HG03095 (cell line): Measurements from ENCODE around the gene SCYL3.
"Not testable (repeated sequence)": the region's sequence is repeated elsewhere in the genome, so short reads cannot be mapped to it uniquely, and the experiment has no call there.

Source experiments
- ATAC-seq: cut with Tn5 transposase; IDR thresholded peaks from one replicate; pipeline ENCODE4 v1.9.1; 2021; ENCODE audit warnings: moderate library complexity; ENCODE audit not compliant: unreplicated experiment

The SCYL3 gene

DNA sequence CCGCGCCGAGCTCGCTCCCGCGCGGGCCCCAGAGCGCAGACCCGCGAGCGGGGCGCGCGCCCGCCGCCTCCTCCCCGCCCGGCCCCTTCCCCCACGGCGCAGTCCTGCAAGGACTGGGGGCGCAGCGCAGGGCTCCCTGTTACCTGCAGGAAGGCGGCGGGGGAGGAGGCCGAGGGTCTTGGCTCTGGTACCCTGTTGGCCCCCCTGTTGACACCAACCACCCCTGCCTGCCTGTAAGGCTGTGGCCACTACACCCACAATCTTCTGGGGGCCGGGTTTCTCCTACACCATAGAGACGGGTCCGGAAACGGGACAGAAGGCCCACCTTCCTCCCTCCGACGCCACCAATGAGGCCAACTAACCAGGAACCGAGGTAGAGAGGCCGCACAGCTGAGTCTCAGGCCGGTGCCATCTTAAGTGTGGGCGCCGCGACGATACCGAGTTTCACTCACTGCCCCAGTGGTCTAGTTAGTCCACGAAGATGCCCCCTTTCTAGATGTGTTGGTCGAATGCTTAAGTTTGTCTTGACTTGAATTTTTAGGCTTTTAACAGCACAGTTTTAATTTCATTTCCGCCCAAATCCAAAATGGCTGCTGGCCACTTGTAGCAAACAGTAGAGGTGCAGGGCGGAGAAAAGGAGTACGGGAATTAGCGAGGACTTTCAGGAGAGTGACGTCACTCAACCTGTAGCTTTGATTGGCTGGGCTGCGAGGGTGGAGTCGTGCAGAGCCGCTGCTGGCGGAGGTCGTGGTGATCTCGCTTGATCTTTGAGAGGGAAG lies at the start of gene SCYL3:
SCYL3 (minus strand) TSS at position 252 of the 779 bp plus-strand sequence. CDS start 5,056 bp downstream, outside the sequence.
- ATAC-seq: peak; percentile 83

DNA sequence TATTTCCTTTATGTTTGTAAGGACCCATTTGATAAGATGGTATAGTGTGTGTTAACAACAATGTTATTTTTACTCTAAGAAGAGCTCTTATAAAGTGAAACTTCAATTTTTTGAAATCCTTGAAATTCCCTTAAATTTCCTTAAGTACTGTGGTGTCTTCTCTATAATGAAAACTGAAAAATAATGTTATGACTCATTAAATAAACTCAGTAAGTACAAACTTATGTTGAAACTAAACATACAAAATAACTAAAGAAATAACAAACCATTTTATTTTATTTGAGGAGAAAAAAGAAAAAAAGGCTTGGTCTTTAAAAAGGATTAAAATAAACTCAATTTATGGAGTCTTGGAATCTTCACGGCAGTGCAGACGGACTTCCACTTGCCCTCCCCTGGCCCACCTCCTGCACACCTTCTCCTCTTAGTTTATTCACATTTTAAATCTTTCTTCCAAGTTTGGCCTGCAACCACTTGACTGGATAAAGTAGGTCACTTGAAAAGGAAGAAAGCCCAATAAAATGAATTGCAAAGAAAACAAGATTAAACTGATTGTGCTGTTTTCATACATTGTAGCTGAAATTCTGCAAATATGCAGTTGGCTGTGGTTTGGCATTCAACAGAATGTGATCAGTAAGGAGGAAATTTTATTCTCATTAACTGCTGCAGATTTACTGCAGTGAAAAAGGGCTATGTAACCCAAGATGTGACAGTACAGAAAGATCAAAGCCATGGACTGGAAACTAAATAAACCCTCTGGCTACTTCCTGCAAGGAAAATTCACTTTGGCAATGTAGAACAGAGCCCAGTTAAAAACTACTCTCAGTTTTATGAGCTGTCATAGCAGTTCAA lies 48.5 kb upstream of the SCYL3 start:
- no peak for ATAC-seq

- ATAC-seq: no peak
These were observed 40.5 kb upstream of the SCYL3 start for GRCh38 chr1:169933984-169934725.

GRCh38 chr1:169931795-169932231 lies 38.1 kb upstream of the SCYL3 start:
- ATAC-seq: no peak

DNA sequence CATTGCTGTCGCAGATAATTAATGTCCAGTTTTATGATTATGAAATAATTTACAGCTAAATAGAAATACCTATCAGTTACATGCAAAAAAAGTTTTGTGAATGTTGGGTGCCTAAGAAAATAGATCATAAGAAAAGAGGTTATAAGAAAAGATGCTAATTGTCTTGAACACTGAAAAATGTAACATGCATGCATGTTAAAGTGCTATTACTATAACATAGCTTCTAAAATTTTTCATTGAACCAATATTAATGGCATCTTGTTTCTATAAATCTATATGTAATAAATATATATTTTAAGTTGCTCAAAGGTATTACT lies 35.5 kb upstream of the SCYL3 start:
- ATAC-seq: no peak

DNA sequence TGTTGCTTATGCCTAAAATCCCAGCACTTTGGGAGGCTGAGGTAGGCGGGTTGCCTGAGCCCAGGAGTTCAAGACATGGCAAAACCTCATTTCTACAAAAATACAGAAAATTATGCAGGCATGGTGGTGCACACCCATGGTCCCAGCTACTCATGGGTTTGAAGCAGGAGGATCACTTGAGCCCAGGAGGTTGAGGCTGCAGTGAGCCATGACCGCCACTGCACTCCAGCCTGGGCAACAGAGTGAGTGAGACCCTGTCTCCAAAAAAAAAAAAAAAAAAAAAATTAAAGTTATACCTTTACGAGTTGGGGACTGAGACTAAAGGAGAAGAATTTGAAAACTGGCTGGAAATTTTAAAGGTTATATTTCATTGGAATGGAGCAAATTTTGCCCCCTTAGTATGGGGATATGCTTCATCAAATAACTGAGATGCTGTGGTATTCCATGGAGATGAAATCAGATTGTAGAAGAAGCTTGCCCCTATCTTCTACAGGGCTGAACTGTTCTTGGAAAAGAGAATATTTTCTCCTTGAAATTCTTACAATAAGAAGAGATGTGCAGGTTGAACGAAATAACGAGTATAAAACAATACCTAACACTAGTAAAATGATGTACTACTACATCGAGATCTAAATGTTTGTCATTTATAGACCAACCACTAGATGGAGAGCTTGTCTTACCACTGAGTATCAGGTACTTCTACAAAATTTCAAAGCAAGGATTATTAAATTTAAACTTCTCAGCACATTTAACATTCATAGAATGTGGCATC lies 34.9 kb upstream of the SCYL3 start:
- peak; percentile 71 for ATAC-seq

DNA sequence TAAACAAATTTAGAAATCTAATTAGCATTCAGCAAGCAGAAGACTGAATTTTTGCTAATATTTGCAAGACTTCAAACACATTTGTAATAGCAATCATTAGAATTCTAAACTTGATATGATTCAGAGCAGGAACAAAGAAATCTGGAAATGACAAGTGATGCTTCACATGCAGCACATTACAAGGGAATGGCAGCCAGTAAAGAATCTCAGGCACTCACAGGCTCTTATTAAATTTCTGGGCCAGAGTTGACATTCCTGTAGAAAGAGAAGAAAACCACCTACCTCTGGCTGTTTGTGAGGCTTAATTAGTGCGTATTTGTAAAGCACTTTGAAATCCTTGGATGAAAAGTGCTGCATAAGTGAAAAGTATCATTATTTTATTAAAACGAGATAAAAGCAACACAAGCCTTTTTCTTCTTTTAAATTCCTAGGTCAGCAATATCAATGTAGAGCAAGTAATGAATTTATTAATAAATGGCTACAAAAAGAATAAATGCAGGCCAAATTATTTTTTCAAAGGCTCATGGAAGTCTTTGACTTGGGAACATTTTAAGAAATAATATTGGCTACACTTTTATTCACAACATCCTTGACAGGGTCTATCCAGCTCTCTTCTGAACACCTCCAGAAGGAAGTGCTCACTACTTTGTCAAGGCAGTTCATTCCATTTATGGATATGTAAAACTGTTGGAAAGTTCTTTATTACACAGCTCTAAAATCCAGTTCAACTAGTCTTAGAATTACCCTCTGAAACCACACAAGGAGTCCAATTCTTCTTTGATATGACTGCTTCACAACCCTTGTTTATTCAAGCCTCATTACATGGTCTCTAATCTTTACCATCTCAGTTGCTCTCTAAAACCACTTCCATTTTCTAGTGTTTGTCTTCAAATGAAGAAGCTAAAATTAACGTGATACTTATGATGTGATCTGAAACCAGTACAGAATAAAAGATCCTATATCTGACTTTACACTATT lies 32.1 kb upstream of the SCYL3 start:
- ATAC-seq: peak; percentile 56

DNA sequence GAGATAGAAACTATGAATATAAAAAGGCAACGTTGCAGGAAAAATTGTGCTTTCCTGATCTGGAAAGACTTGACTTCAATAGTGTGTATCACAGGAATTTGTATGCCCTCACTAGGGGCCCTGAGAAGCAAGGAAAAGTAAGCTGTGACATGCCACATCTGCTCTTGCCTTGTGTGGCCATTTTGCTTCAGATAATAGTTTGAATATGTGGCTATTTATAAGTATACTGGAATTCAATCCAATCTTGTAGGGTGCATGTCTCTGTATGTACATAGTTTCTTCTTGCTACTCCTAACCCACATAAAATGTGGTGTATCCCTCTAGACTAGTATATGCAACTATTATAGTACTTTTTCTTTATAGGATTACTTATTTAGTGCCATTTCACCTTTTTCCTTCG lies 31.1 kb upstream of the SCYL3 start:
- ATAC-seq: no peak

DNA sequence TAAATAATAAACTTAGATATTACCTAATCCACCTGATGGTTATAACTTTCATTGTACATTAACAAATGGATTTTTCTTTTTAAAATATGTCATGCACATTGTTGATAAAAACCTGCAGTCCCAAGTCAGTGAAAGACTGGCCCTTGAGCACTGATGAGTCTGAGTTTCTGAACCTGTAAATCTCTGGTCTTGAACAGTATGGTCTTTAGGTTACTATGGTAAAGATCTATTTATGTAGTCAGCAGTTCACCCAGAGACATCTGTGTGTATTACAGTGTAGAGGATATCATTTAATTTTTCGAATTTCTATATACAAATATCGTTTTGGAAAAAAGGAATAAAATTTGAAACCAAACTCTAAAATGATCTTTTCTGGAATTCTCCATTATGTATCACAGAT lies 30.4 kb upstream of the SCYL3 start:
- no peak for ATAC-seq

DNA sequence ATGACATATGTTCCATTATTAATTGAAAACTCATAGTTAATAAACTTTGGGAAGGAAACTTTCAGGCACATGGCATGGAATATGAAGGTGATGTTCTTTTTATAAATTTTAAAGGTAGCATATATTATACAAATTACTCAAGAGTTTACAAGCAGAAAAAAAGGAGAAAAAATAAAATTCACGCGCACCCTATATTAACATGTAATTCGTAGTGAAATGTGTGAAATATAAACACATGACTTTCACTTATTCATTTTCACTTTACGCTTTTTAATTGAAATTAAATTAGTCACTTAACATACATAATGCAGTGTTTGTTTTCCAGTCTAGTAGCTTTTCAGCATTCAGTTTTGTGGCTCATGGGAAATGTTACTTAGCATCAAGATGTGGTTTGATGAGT lies 27.4 kb upstream of the SCYL3 start:
- ATAC-seq: no peak

DNA sequence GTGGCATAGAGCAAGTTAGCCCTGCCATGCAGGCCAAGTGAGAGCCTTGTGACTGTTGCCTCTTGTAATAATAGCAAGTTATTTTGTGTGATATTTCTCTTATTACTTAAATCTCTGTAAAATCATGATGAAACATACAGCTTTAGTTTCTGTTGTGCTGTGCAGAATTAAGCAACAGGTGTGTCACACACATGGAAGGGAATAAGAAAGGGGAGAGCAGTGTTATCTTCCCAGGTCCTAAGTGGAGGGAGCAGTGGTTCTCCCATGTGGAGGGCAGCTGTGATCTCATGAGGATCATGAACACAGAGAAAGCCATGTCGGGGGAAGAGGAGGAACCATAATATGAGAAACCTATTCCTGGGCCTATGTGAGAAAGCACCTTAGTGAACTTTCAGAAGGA lies 25.2 kb upstream of the SCYL3 start:
- ATAC-seq: no peak

GRCh38 chr1:169918220-169918619 lies 24.5 kb upstream of the SCYL3 start:
- not testable (repeated sequence) for ATAC-seq

GRCh38 chr1:169915150-169915549 lies 21.5 kb upstream of the SCYL3 start:
- ATAC-seq: no peak

DNA sequence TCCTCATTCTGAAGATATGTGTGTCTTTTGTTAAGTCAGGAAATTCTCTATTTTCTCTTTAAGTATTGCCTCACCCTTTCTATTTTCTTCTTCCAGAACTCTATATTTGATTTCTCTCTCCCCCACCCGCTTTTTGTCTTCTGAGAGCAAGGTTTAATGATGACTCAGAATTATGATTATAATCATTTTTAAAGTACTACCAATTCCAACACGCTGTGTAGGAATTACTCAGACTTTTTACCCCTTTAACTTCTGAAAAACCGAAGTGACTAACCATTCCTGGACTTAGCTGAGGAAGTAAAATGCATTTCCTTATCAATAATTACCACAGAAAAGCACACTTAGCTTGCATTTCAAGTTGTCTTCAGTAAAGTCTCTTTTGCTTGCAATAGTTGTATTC lies 20.8 kb upstream of the SCYL3 start:
- ATAC-seq: no peak

DNA sequence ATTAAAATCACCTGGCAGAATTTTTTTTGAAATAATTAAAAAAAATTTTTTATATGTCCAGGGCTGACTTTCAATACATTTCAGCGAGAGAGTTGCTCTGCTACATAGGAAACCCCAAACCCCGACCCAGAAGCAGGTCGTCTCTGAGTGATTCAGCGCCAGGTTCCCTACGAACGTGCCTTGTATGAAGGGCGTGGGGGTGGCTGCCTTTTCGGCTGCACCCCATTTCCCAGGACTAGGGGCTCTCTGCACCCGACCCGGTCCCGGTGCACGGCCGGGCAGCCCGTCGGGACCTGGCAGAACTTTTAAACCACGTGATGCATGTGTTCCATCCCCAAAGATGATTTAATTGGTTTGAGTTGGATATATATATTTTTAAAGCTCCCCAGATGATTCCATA lies 15.8 kb upstream of the SCYL3 start:
- ATAC-seq: no peak

- no peak for ATAC-seq
These were observed 13.2 kb upstream of the SCYL3 start for GRCh38 chr1:169906938-169907337.

- ATAC-seq: no peak
These were observed 11.1 kb upstream of the SCYL3 start for GRCh38 chr1:169904834-169905233.

- ATAC-seq: no peak
These were observed 9.1 kb upstream of the SCYL3 start for GRCh38 chr1:169902751-169903150.

GRCh38 chr1:169901115-169901514 lies 7.4 kb upstream of the SCYL3 start:
- ATAC-seq: no peak

- no peak for ATAC-seq
These were observed 6.9 kb upstream of the SCYL3 start for GRCh38 chr1:169900571-169900970.
